Measurements from ENCODE around the gene PPP1R14B.

DNA sequence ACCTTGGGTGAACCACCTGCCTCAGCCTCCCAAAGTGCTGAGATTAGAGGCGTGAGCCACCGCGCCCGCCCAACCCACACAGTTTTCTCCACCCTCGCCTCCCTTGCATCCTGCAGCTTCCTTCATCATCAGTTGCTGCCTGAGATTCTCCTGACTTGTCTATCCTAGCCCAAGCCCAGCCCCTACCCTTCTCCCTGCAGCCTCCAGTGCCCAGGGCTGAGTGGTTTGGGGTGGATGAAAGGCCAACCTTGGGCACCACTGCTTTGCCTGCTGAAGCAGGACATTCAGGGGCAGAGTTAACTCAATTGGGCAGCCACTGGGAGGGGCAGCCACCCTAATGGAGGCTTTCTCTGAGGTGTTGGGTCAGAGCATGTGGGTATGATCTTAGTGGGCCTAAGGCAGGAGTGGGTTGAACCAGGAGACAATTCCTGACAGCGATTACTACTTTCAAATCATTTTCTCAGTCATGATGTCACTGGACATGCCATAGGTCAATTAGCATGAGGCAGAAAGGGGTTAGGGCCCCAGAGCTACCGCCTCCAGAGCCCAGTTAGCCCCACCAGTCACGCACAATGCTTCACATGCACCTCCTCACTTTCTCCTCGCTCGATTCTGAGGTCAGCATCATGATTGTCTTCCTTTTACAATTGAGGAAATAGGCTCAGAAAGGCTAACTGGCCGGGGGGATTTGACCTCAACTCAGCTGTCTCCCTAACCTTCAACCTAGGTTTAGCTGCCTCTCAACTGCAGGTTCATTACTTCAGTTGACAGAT is 6.9 kb downstream of the PPP1R14B start:
- TF ChIP-seq CTCF (IDR thresholded peaks at IDR 0.05) (no peak), POLR2AphosphoS5 (IDR thresholded peaks at IDR 0.05) (no peak), POLR2A (IDR thresholded peaks at IDR 0.05) (no peak)
